Dermis blood vessel endothelial cell (primary cell): Measurements from ENCODE around the gene ZNF296. TPM values are rescaled to one million over a fixed set of nuclear protein-coding genes. Genes with fewer than 3 reads are reported as not detected.
"Not testable (repeated sequence)": the region's sequence is repeated elsewhere in the genome, so short reads cannot be mapped to it uniquely, and the experiment has no call there.

ENCODE experiments used
- DNase-seq: peaks from one replicate; pipeline ENCODE4 v3.0.0; 2010
- total RNA-seq: library from RNA; depleted of rRNA; stranded (reverse); fragments of >200 nt; gene quantifications from 2 replicates; pipeline ENCODE4 v1.2.3, GENCODE V29; 2014

Gene ZNF296
- total RNA-seq = 0.17 and 0.51 TPM in 2 replicates

GRCh38 chr19:45076029-45076850 is at the start of gene ZNF296:
TSS of gene ZNF296 (minus strand) at chr19:45076478. CDS start at chr19:45076373, 105 bp downstream.
- peak; percentile 52 for DNase-seq

DNA sequence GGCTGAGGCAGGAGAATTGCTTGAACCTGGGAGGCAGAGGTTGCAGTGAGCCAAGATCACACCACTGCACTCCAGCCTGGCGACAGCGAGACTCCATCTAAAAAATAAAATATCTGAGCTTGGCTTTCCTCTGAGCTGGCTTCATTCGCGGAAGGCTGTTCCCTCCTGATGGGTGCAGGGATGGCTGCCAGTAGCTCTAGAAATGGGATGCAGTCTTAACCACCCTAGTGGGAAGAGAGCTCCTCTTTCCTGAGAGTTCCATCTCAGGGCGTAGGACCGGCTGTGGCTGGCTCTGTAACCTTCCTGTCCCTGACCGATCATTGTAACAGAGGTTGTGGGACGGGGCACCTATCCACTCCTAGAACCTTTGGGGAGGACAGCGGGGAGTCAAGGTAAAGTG is 49.1 kb upstream of the ZNF296 start:
- DNase-seq = no peak

DNA sequence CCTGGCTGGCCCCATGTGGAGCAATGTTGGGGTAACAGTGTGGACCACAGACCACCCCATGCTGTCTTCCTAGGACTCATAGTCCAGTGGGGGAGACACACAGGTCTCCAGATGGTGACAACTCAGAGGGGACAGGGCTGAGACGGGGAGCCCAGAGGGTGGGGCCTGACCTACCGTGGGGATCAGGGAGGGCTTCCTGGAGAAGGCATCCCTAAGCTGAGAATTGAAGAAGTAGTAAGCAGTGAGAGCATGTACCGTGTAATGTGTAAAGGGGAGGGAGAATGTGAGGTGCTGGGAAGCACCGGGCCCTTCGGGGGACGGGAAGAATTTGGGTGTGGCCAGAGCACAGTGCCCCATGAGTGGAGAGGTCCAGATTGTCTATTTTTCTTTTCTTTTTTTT is 47.7 kb upstream of the ZNF296 start:
- DNase-seq = no peak

DNA sequence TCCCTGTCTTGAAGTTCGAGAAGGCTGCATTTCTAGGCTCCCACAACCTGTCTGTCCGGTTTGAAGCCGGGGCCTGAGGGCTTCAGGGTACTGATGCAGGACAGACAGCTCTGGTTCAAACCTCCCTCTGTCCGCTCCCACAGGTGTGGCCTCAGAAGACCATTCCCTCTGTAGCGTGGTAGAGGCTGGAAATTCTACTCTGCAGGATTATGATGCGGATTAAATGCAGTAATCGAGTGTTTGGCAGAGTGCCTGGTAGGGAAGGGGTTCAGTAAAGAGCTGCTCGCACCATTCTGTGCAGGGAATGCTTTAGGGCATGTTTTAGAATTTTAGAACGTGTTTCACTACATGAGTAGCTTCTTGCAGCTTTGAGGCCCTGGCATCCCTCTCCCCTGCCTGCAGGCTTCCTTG is 47.2 kb upstream of the ZNF296 start:
- no peak for DNase-seq

DNA sequence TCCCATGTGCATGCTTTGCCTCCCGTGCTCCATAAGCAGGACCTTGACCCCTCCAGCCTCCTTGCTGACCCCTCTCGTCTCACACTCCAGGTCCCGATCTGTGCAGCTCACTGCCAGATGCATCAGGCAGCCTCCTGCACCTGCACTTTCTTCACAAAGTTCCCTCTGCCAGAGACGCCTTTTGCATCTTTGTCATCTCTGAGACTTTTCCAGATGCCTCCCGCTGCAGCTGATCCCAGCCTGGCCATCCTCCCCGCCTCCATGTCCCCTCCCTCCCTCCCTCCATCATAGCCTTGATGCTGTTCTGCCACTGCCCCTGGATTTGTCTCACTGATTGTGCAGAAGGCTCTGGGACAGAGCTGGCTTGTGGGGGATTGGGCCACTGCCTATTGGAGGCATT is 46.6 kb upstream of the ZNF296 start:
- no peak for DNase-seq

- DNase-seq = no peak
These were observed 45.6 kb upstream of the ZNF296 start for GRCh38 chr19:45121827-45122345.

- DNase-seq = no peak
These were observed 43.3 kb upstream of the ZNF296 start for GRCh38 chr19:45119582-45119981.

DNA sequence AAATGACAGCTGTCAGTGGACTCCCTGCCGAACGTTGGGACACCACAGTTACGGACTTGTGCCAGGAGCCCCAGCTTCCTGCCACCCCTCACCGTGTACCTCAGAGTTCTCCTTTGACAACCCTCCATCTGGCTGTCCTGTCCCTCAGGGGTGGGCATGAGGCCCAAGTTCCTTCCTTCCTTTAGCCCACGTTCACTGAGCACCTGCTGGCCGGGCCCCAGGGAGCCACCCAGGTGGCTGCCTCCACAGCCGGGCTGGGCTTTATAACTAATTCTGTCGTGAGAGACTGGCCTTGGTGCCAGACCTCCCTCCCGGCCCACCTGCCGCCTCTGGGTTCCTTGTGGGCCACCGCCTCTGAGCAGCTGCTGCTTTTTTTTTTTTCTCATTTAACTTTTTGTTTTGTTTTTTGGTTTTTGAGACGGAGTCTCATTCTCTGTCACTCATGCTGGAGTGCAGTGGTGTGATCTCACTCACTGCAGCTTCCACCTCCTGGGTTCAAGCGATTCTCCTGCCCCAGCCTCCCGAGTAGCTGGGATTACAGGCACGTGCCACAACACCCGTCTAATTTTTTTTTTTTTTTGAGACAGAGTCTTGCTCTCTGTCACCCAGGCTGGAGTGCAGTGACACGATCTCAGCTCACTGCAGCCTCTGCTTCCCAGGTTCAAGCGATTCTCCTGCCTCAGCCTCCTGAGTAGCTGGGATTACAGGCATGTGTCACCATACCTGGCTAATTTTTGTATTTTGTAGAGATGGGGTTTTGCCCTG is 42.5 kb upstream of the ZNF296 start:
- not testable (repeated sequence) for DNase-seq

DNA sequence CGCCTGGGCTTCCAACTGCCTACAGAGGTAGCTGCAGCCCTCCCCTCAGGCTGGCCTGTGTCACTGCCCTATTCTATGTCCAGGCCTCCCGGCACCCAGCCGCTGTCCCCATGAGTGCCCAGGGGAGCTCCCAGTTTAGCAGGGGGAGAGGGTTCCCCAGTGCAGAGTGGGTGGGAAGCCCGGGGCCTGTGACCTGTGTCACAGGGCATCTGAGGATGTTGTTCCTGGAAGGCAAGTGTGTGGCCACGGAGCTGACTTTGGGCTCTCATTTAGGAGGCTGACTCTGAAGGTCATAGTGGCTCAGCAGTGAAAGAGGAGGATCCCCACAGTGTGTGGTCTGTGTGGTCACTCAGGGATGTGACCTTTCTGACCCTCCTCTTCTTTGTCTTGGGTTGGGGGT is 41.8 kb upstream of the ZNF296 start:
- DNase-seq = no peak

DNA sequence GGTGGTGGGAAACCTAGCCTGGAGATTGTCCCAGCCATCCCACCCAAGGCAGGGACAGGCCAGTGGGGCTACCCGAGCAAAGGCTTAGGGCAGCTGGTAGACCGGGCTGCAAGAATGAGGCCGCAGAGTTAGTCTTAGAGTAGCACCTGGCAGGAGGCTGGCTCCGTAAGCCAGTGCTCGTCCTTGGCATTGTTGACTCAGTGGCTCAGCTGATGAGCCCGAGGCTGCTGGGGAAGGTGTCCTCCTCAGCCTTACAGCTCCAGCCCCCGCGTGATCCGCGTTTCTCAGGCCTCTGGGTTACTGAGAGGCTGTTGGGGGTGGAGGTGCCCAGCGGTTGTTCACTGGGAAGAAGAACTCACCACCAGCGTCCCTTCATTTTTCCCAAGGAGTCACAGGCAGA is 41.4 kb upstream of the ZNF296 start:
- no peak for DNase-seq

DNA sequence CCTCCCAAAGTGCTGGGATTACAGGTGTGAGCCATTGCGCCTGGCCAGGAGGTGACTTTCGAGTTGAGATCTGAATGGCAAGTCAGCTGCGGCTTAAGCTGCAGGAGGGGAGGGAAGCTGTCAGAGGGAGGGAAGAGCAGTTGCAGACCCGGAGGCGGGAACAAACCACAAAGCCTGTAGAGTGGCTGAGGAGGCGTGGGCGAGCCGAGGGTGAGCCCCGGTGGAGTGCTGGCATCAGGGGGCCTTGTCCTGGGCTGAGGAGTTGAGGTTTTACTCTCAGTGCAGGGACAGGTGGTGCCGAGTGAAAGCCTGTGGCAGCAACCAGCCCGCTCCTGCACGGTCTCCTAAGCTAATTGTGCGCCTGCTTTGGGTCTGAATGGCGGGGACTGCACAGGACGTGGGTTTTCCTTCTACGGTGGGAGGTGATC is 40.9 kb upstream of the ZNF296 start:
- DNase-seq = no peak

DNA sequence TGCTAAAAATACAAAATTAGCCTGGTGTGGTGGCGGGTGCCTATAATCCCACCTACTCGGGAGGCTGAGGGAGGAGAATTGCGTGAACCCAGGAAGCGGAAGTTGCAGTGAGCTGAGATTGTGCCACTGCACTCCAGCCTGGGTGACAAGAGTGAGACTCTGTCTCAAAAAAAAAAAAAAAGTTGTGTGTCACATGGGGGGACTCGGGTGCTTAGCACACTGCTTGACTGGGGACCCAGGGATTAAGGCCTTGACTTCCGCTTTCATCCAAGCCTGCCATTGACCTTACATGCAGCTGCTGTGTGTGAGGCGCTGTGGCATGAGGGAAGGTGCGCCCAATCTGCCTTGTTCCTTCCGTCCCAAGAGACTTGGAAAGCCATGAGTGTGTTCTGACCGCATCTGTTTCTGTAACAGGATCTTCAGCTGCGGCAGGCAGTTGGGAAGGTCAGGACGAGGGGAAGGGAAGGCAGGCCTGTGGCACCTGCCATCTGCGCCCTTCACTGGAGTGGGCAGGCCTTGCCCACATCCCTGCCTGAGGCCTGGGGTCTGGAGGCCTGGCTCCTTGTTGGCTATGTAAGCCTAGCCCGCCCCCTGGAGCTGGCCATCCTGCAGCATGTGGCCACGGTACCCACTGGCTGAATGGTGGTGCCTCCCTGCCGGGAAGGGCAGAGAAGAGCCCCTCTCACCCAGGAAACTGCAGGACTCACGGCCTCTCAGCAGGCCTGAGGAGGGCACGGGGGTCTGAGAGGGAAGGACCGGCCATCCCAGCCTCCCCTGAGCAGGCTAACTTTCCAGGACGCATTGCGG is 39.7 kb upstream of the ZNF296 start:
- DNase-seq = no peak

GRCh38 chr19:45114116-45114515 is 37.8 kb upstream of the ZNF296 start:
- DNase-seq = no peak

DNA sequence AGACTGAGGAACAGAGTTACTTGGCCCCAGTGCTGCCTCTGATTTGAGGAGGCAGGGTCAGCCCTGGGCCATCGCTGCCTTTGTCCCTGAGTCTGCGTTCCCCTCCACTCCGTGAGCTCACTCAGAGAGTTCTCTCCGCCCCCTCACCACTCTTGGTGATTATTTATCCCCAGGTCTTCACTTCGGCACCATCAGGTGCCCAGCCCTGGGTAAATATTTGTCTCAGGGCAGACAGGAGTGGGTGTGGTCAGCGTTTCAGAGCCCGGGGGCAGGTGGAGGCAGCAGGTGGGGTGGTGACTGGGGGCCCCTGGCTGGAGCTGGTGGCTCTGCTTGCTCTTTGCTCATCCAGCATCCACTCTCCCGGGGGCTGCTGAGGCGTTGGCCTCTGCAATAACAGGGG is 37.4 kb upstream of the ZNF296 start:
- DNase-seq = no peak

GRCh38 chr19:45112111-45112827 is 36.0 kb upstream of the ZNF296 start:
- DNase-seq = no peak

GRCh38 chr19:45110851-45111266 is 34.6 kb upstream of the ZNF296 start:
- no peak for DNase-seq

DNA sequence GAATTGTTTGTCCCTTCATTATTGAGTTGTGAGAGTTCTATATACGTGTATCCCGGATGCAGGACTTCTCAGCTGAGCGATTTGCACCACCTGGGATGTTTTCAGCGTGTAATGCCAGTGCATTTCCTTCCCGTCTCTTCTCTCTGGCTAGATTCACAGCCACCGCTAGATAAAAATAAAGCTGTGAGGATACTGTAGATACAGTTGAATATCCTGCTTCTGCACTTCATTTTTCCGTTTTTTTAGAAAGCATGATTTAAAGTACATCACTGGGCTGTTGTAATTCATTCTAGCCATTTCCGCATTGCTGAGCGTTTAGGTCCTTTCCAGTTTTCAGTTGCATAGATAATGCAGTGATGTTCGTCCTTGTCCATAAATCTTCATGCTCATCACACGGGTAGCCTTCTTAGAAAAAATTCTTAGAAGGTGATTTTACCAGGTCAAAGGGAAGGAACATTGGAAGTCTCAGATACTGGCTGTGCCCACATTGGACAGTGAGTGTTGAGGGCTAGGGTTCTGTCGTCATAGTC is 31.4 kb upstream of the ZNF296 start:
- no peak for DNase-seq

GRCh38 chr19:45106363-45106762 is 30.1 kb upstream of the ZNF296 start:
- not testable (repeated sequence) for DNase-seq

GRCh38 chr19:45104658-45105349 is 28.5 kb upstream of the ZNF296 start:
- no peak for DNase-seq

GRCh38 chr19:45103508-45104319 is 27.4 kb upstream of the ZNF296 start:
- DNase-seq = no peak
